Keratinocyte (primary cell): Measurements from ENCODE around the gene CHAMP1. TPM values are rescaled to one million over a fixed set of nuclear protein-coding genes. Genes with fewer than 3 reads are reported as not detected.

ENCODE experiments used
- DNase-seq: peaks from one replicate; pipeline ENCODE4 v3.0.0-alpha.2; 2011; ENCODE audit warnings: low read depth, missing footprints, low spot score
- FAIRE-seq: peaks from 2 replicates; lab custom pipeline; 2011; peaks lifted over from hg19 to GRCh38; lab: Jason Lieb, UNC
- H2AFZ ChIP-seq: 2 replicates; pipeline ENCODE4 v1.6.0; 2012; ENCODE audit warnings: low read length, control low read depth, inconsistent platforms; ENCODE audit not compliant: control insufficient read depth
- H3K27ac ChIP-seq: 2 replicates; pipeline ENCODE4 v1.5.1; 2011; ENCODE audit warnings: low read length; ENCODE audit not compliant: control insufficient read depth, insufficient read depth
- H3K27me3 ChIP-seq: 3 replicates; pipeline ENCODE4 v1.6.0; 2011; ENCODE audit warnings: low read length; ENCODE audit not compliant: control insufficient read depth, insufficient read depth; ENCODE audit errors: extremely low read depth
- H3K36me3 ChIP-seq, 2 experiments: 2 replicates in 1 of 2; 3 replicates in 1 of 2; pipeline ENCODE4 v1.5.1; 2011; ENCODE audit warnings: low read length in 2 of 2, mild to moderate bottlenecking in 1 of 2; ENCODE audit not compliant: control insufficient read depth in 2 of 2, insufficient read depth in 2 of 2; ENCODE audit errors: extremely low read depth in 1 of 2
- H3K4me1 ChIP-seq: 3 replicates; pipeline ENCODE4 v1.5.1; 2011; ENCODE audit warnings: low read length; ENCODE audit not compliant: control insufficient read depth, insufficient read depth; ENCODE audit errors: extremely low read depth
- H3K4me2 ChIP-seq: 3 replicates; pipeline ENCODE4 v1.6.0; 2011; ENCODE audit warnings: low read depth, low read length; ENCODE audit not compliant: control insufficient read depth, insufficient read depth; ENCODE audit errors: extremely low read depth
- H3K4me3 ChIP-seq, 3 experiments: fragments of 200-600 bp in 1 of 3; sonication (generic) in 1 of 3; 2 replicates in 2 of 3; 3 replicates in 1 of 3; pipeline ENCODE4 v1.5.1; 2011 to 2016; ENCODE audit warnings: low read length in 3 of 3, mild to moderate bottlenecking in 3 of 3, control low read depth in 2 of 3, inconsistent platforms in 1 of 3, low read depth in 1 of 3, mixed read lengths in 1 of 3, mixed run types in 1 of 3, moderate library complexity in 1 of 3; ENCODE audit not compliant: control insufficient read depth in 2 of 3, insufficient read depth in 2 of 3; ENCODE audit errors: extremely low read depth in 1 of 3
- H3K79me2 ChIP-seq: 2 replicates; pipeline ENCODE4 v1.6.0; 2012; ENCODE audit warnings: low read length; ENCODE audit not compliant: control insufficient read depth, insufficient read depth
- H3K9ac ChIP-seq: 3 replicates; pipeline ENCODE4 v1.6.0; 2011; ENCODE audit warnings: low read length; ENCODE audit not compliant: control insufficient read depth, insufficient read depth; ENCODE audit errors: extremely low read depth
- H3K9me1 ChIP-seq: 3 replicates; pipeline ENCODE4 v1.6.0; 2011; ENCODE audit warnings: low read length; ENCODE audit not compliant: control insufficient read depth, insufficient read depth; ENCODE audit errors: extremely low read depth
- H3K9me3 ChIP-seq: 2 replicates; pipeline ENCODE4 v1.5.1; 2012; ENCODE audit warnings: low read depth, low read length; ENCODE audit not compliant: control insufficient read depth
- H4K20me1 ChIP-seq: 3 replicates; pipeline ENCODE4 v1.6.0; 2011; ENCODE audit warnings: low read length; ENCODE audit not compliant: control insufficient read depth, insufficient read depth; ENCODE audit errors: extremely low read depth
- CTCF ChIP-seq, 3 experiments: IDR thresholded peaks in 1 of 3; conservative IDR thresholded peaks in 1 of 3; optimal IDR thresholded peaks in 1 of 3; 2 replicates in 2 of 3; 3 replicates in 1 of 3; pipeline versions ENCODE3 to v1.5.1; 2011; ENCODE audit warnings: low read length in 3 of 3, mild to moderate bottlenecking in 3 of 3, moderate library complexity in 2 of 3, control low read depth in 1 of 3, inconsistent platforms in 1 of 3; ENCODE audit not compliant: insufficient read depth in 2 of 3; ENCODE audit errors: extremely low read depth in 1 of 3
- EZH2 ChIP-seq: IDR thresholded peaks from one replicate; pipeline ENCODE4 v1.6.1; 2012; ENCODE audit warnings: inconsistent platforms, mild to moderate bottlenecking, low read length, moderate library complexity
- dilution Hi-C: fragments of 300-500 bp; cut with MboI; formaldehyde crosslinking; loops from one replicate; pipeline ENCODE4 v1.7.0; 2020; ENCODE audit warnings: low sequenced_read_pairs; ENCODE audit not compliant: extremely low pct_ligation_motif_present
- polyA plus RNA-seq, 5 experiments: library from polyadenylated mRNA; depleted of rRNA in 3 of 5; stranded (reverse) in 3 of 5; stranded (forward) in 1 of 5; unstranded in 1 of 5; fragments of >200 nt; gene quantifications; 1 replicate in 1 of 5; 2 replicates in 3 of 5; 3 replicates in 1 of 5; pipeline versions ENCODE4 v1.2.1 to v1.2.3, GENCODE V29; 2011 to 2012; ENCODE audit warnings: missing spikeins in 2 of 5, low read depth in 1 of 5, low replicate concordance in 1 of 5

The CHAMP1 gene
- polyA plus RNA-seq, 1 donor (not counting 4 experiments of a cell fraction or from before 2014, with no cell fraction given), result 14.2 TPM

GRCh38 chr13:114285166-114285808, 29.0 kb upstream of the CHAMP1 start:
- Histone ChIP-seq H3K36me3 (peaks cover 5 to 19% of the 10 kb centered on the region in 2 experiments), H3K4me3 (no peak overlapping the region), H3K79me2 (peaks cover 44% of the 10 kb centered on the region), H3K27ac (peak overlapping the region; percentile 67), H3K27me3 (no peaks in the 10 kb centered on the region), H3K4me1 (peaks cover 24% of the 10 kb centered on the region), H2AFZ (no peak overlapping the region), H3K9me3 (no peaks in the 10 kb centered on the region), H3K9ac (no peak overlapping the region), H4K20me1 (no peaks in the 10 kb centered on the region), H3K9me1 (no peaks in the 10 kb centered on the region), H3K4me2 (peak overlapping the region; percentile 6)
- no peak for DNase-seq
- TF ChIP-seq EZH2, result no peak
- no peak for TF ChIP-seq CTCF (optimal IDR thresholded peaks at IDR 0.05 in 1 of 3, IDR thresholded peaks at IDR 0.05 in 1 of 3, conservative IDR thresholded peaks at IDR 0.05 in 1 of 3; ENCODE audit: extremely low read depth in 1 of 3, insufficient read depth in 2 of 3, low read length in 3 of 3)
- dilution Hi-C loops, result no loop called here
- no peak for FAIRE-seq

DNA sequence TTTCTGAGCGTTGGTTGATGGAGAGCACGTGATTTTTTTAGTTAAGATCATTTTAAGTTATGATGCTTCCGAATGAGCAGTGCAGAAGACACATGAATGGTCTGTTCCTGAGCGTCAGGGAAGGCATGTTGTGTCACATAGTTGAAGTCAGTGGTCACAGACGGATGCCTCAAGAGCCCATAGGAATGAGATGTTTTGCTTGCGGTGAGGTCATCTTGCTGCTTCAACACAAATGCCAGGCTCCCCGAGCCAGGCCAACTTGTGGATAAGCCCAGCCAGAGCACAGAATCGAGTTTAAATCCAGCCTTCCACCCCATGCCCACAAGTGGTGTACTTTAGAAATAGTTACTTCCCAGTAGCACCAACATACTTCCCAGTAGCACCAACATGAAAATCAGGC, 27.5 kb upstream of the CHAMP1 start:
- no peak overlapping the region for H3K4me3 ChIP-seq
- no peak for TF ChIP-seq EZH2
- no peak for TF ChIP-seq CTCF (optimal IDR thresholded peaks at IDR 0.05 in 1 of 3, IDR thresholded peaks at IDR 0.05 in 1 of 3, conservative IDR thresholded peaks at IDR 0.05 in 1 of 3; ENCODE audit: extremely low read depth in 1 of 3, insufficient read depth in 2 of 3, low read length in 3 of 3)
- FAIRE-seq, result no peak
- no peaks in the 10 kb centered on the region for H3K27me3 ChIP-seq
- peaks cover 44% of the 10 kb centered on the region for H3K79me2 ChIP-seq
- no peak overlapping the region for H3K4me2 ChIP-seq
- no peak overlapping the region for H3K9ac ChIP-seq
- no peaks in the 10 kb centered on the region for H4K20me1 ChIP-seq
- no peak overlapping the region for H2AFZ ChIP-seq
- no peak overlapping the region for H3K27ac ChIP-seq
- no peaks in the 10 kb centered on the region for H3K9me3 ChIP-seq
- peaks cover 17% of the 10 kb centered on the region for H3K4me1 ChIP-seq
- H3K36me3 ChIP-seq, result peaks cover 5 to 19% of the 10 kb centered on the region in 2 experiments
- dilution Hi-C loops, result no loop called here
- DNase-seq, result no peak
- no peaks in the 10 kb centered on the region for H3K9me1 ChIP-seq
